ENCODE results near the gene MGME1. TPM values are rescaled to one million over a fixed set of nuclear protein-coding genes. Genes with fewer than 3 reads are reported as not detected.

Gene MGME1
- total and polyA plus RNA-seq, 9 of the 15 experiments (the other 6 are each of a cell fraction or from before 2014, with no cell fraction given) = 13.4 to 45.1 (median 30.6) TPM

GRCh38 chr20:17933711-17934110 is 35.1 kb upstream of the MGME1 start (continued):
- TF ChIP-seq MGA (IDR thresholded peaks at IDR 0.05) = no peak
- no peak for TF ChIP-seq ZBTB43 (CRISPR knock-in tag; IDR thresholded peaks at IDR 0.05)
- TF ChIP-seq ASH1L (IDR thresholded peaks at IDR 0.05; ENCODE audit: borderline replicate concordance, low read depth, partially characterized antibody) = no peak
- TF ChIP-seq SRSF1 (IDR thresholded peaks at IDR 0.05; ENCODE audit: low read depth, low read length) = no peak
- no peak for TF ChIP-seq IFI16 (CRISPR knock-in tag; IDR thresholded peaks at IDR 0.05)
- TF ChIP-seq NCOA1 (IDR thresholded peaks at IDR 0.05; ENCODE audit: low read depth) = no peak
- no peak for TF ChIP-seq MBD2 (IDR thresholded peaks at IDR 0.05; ENCODE audit: borderline replicate concordance, low read depth)
- TF ChIP-seq MEIS2 (IDR thresholded peaks at IDR 0.05; ENCODE audit: partially characterized antibody) = no peak
- no peak for TF ChIP-seq ZFX (CRISPR knock-in tag; IDR thresholded peaks at IDR 0.05)
- TF ChIP-seq ZBTB11 (CRISPR knock-in tag; IDR thresholded peaks at IDR 0.05) = no peak
